ENCODE results near the gene TMEM231. TPM values are rescaled to one million over a fixed set of nuclear protein-coding genes. Genes with fewer than 3 reads are reported as not detected.
"Not testable (repeated sequence)": the region's sequence is repeated elsewhere in the genome, so short reads cannot be mapped to it uniquely, and the experiment has no call there.

TMEM231 gene, protein sequence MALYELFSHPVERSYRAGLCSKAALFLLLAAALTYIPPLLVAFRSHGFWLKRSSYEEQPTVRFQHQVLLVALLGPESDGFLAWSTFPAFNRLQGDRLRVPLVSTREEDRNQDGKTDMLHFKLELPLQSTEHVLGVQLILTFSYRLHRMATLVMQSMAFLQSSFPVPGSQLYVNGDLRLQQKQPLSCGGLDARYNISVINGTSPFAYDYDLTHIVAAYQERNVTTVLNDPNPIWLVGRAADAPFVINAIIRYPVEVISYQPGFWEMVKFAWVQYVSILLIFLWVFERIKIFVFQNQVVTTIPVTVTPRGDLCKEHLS
- total RNA-seq, result 1 to 10 TPM; 3.9 to 6.1 (median 4.1) TPM

DNA sequence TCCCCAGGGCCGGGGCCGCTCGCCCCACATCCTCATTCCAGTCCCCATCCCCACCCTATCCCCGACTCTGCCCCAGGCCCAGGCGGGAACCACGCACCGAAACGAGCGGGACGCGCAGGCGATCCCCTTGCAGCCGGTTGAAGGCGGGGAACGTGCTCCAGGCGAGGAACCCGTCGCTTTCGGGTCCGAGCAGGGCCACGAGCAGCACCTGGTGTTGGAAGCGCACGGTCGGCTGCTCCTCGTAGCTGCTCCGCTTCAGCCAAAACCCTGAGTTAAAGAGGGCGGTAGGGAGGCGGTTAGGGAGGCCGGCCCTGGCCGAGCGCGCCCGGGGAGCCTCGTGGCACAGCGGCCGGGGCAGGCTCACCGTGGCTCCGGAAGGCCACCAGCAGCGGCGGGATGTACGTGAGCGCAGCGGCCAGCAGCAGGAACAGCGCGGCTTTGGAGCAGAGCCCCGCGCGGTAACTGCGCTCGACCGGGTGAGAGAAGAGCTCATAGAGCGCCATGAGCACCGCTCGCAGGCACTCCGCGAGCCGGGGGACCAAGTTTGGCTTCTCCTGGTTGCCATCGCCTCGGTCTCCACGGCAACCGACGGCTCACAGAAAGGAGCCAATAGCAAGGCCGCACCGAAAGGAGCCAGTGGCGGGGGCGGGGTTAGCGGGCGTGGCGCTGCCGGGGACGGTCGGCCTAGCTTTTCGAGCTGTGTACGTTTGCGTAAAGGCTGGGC, at the start of gene TMEM231:
TMEM231 (minus strand) TSS at position 546 of the 724 bp plus-strand sequence; CDS start at position 503, 43 bp downstream.
- peaks cover 6% of the 10 kb centered on the region for H3K4me1 Mint-ChIP-seq (ENCODE audit: low read depth)
- peak within 1 kb of the TSS; percentile 90 for H3K4me3 Mint-ChIP-seq
- DNase-seq (peak; percentile 97), ATAC-seq (peak; percentile 97 to 98)
- peaks cover 3% of the 10 kb centered on the region for H3K27me3 Mint-ChIP-seq (ENCODE audit: low read depth)
- H3K36me3 Mint-ChIP-seq (ENCODE audit: insufficient read depth), result no peaks in the 10 kb centered on the region
- no peaks in the 10 kb centered on the region for H3K9me3 Mint-ChIP-seq

DNA sequence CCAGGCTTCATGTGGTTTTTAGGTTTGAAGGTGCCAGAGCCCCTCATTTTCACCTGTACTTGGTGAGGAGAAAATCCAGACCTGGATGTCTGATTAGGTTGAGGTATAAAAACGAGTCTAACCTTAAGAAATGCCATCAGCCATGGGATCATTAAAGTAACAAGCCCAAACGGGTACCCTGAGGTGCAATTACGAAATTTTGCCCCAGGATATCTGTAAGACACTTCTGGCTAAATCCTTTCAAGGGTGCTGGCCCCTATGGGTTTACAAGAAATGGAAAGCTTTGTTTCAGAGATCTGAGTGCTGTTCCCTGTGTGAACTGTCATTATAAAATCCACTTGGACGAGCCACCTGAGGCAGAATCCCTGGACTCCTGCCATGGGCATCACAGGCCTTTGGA, 47.2 kb upstream of the TMEM231 start:
- Mint-ChIP-seq H3K9me3 (peaks cover 11% of the 10 kb centered on the region), H3K4me3 (no peak overlapping the region), H3K36me3 (ENCODE audit: insufficient read depth) (peaks cover 54% of the 10 kb centered on the region), H3K4me1 (ENCODE audit: low read depth) (no peaks in the 10 kb centered on the region), H3K27me3 (ENCODE audit: low read depth) (no peaks in the 10 kb centered on the region)
- DNase-seq (no peak), ATAC-seq (no peak)

DNA sequence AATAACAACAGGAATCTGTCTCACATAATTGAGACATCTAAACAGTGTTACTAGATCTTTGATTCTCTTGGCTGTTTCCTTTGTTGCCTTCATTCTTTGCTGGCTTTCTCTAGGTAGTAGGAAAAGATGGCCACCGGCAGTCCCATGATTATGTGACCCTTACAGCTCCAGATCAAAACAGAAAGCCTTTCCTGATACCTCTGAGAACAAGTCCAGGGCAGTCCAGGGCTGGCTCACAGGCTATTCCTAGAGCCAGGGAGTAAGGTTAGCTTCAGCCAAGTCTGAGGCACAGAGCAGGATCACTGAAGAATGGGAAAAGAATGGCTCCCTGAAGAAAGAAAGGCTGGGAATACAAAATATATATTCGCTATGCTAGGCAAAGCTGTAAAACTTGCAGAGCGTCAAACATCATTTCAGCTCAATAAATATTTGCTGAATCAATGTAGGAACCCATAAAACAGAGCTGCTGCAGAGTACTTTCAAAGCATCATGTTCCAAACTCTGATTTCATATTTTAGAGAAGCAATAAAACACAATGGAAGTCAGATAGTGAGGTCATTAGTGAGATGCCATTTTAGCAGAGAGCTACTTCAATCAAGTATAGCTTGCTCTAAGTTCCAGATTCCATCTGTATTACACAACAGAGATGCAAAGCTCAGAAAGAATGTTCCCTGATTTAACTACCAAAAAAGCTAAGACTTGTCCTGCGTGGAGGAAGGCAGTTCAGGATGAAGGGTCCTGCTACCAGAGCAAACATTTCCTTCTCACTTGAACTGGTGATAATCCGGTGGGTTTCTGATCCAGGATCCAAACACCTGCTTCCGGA, 43.6 kb upstream of the TMEM231 start:
- Mint-ChIP-seq H3K4me1 (ENCODE audit: low read depth) (no peaks in the 10 kb centered on the region), H3K36me3 (ENCODE audit: insufficient read depth) (peaks cover 52% of the 10 kb centered on the region), H3K4me3 (no peak overlapping the region)

DNA sequence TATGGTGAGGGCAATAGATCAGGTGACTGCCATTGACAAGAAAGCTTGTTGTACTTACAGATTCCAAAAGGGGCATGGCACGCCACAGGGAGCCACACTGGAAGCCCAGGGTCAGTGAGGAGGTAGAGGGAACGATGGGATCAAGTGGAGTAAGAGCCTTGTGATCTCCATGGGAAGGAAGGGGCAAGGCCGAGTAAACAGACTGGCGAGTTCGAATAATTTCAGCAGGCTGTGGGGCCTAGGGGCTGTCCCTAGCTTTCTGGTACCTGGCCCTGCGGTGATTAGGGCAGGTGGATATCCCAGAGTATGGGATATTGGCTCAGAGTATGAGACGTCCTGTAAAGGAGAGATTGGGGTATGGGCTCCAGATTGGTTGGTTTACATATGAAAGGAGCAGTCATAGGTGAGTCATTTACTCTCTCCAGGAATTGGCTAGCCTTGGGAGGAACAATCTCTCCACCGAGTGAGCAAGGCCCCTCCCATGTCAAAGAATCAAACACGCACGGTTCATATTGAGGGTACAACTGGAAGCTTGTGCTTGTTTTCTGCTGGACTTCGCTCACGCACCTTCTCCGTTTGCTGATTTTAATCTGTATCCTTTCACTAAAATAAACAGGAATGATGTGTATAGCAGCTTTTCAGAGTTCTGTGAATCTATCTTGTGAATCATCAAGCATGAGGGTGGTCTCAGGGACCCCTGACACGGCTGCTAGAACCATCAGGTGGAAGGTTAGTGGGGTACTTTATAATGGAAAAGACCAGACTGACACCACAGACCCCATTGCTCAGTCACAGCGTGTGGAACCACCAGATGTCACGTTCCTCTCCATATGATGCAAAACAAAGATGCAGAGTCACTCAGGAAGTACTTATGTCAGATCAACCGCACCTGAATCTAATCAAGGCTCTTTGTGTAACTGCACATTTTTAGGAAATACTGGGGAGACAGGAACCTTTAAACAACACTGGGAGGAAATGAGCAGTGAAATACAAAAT, 38.1 kb upstream of the TMEM231 start:
- no peak for DNase-seq
- no peak overlapping the region for H3K4me3 Mint-ChIP-seq

More for the DNA sequence above, 43.6 kb upstream of the TMEM231 start:
- no peaks in the 10 kb centered on the region for H3K27me3 Mint-ChIP-seq (ENCODE audit: low read depth)
- ATAC-seq (no peak), DNase-seq (no peak)
- H3K9me3 Mint-ChIP-seq, result peaks cover 17% of the 10 kb centered on the region

DNA sequence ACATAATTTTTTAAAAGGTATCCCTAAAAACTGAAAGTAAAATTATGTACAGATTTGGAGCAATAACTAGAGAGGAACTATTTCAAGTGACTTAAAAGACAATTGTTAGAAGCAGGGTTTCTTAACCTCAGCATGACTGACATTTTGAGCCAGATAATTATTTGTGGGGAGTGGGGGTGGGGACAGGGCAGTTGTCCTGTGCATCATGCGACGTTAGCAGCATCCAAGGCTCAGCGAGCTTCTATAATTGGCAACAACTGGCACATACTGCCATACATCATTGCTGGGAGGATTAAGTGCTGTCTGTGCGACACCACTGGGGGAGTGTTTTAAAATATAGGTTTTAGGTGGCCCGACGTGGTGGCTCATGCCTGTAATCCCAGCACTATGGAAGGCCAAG, 37.3 kb upstream of the TMEM231 start:
- H3K36me3 Mint-ChIP-seq (ENCODE audit: insufficient read depth), result peaks cover 22% of the 10 kb centered on the region
- ATAC-seq, result no peak
- H3K27me3 Mint-ChIP-seq (ENCODE audit: low read depth), result no peaks in the 10 kb centered on the region
- H3K4me1 Mint-ChIP-seq (ENCODE audit: low read depth), result peaks cover 2% of the 10 kb centered on the region
- H3K4me3 Mint-ChIP-seq, result no peak overlapping the region
- H3K9me3 Mint-ChIP-seq, result peaks cover 6% of the 10 kb centered on the region
- no peak for DNase-seq

More for the DNA sequence above, 38.1 kb upstream of the TMEM231 start:
- peaks cover 17% of the 10 kb centered on the region for H3K36me3 Mint-ChIP-seq (ENCODE audit: insufficient read depth)
- peaks cover 2% of the 10 kb centered on the region for H3K4me1 Mint-ChIP-seq (ENCODE audit: low read depth)
- H3K9me3 Mint-ChIP-seq, result peaks cover 6% of the 10 kb centered on the region
- no peaks in the 10 kb centered on the region for H3K27me3 Mint-ChIP-seq (ENCODE audit: low read depth)
- peak; percentile 27 to 66 for ATAC-seq

DNA sequence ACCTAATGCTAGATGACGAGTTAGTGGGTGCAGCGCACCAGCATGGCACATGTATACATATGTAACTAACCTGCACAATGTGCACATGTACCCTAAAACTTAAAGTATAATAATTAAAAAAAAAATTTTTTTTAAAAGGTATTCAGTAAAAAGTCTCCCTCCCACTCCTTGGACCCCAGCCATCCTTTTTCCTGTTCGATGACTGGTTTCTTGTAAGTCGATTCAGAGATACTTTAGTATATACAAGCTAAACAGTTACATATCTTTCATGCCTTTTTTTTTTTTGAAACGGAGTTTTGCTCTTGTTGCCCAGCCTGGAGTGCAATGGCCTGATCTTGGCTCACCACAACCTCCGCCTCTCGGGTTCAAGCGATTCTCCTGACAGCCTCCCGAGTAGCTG, 35.9 kb upstream of the TMEM231 start:
- not testable (repeated sequence) for H3K36me3 Mint-ChIP-seq (ENCODE audit: insufficient read depth); ATAC-seq

DNA sequence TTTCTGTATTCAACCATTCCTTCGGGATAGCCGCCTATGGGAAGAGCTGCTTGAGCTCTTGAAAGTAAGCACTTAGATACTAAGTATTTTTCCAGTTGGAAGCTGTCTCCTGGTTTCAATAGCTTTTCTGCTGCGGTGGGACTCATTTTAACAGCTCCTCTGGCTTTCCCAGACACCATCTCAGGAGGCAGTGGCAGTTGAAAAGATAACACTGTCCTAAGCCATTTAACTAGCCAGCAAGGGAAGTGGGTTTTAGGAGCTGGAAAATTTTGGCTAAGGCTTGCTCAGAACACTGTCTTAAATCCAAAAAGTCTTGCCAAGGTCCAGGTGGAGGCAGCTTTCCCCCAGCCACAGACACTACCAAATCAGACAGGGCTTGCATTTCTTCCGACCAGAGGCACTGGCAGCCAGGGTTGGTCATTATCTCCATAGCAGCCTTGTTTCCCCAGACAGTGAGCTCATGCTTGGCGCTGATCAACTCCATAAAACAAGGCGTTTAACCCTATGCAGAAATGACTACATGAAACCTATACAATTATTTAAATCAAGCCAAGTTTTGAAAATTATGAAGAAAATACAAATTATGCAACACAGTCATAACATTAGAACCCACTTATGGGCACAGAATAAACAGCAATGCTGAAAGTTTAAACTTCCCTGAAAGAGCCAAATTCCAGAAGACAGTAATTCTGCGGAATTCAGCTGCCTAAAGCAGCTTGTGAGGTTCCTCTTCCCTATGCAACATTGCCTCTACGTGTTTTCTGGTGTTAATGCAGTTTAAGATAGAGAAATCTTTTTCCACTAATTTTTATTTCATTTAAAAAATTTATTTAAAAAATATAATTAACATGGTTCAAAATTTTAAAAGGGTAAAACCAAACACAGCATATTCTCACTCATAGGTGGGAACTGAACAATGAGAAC, 35.1 kb upstream of the TMEM231 start:
- peaks cover 2% of the 10 kb centered on the region for H3K4me1 Mint-ChIP-seq (ENCODE audit: low read depth)
- DNase-seq (no peak), ATAC-seq (no peak)
- H3K36me3 Mint-ChIP-seq (ENCODE audit: insufficient read depth), result peaks cover 6% of the 10 kb centered on the region
- no peak overlapping the region for H3K4me3 Mint-ChIP-seq
- no peaks in the 10 kb centered on the region for H3K27me3 Mint-ChIP-seq (ENCODE audit: low read depth)
- no peaks in the 10 kb centered on the region for H3K9me3 Mint-ChIP-seq

More for the DNA sequence above, 35.9 kb upstream of the TMEM231 start:
- not testable (repeated sequence) for H3K9me3 Mint-ChIP-seq; H3K4me3 Mint-ChIP-seq; H3K4me1 Mint-ChIP-seq (ENCODE audit: low read depth); DNase-seq; H3K27me3 Mint-ChIP-seq (ENCODE audit: low read depth)

DNA sequence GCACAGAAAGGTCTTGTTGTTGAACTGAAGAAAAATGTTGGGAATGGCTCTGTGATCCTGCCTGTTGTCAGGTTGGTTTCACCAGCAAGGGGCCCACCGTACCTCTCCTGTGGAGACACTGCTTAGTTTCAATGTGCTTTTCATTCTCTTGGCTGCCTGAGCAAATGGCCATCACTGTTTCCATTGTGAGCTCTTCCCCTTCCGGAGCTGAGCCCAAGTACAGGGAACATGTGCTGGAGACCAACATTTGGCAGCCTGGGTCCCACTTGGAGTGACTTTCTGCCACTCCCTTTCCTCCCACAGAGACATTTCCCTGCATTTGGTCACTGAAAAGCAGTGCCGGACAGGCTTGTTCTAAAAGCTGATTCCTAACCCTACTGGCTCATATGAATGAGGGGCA, 33.3 kb upstream of the TMEM231 start:
- H3K36me3 Mint-ChIP-seq (ENCODE audit: insufficient read depth), result peaks cover 6% of the 10 kb centered on the region
- no peak overlapping the region for H3K4me3 Mint-ChIP-seq
- DNase-seq (no peak), ATAC-seq (no peak)
- no peaks in the 10 kb centered on the region for H3K27me3 Mint-ChIP-seq (ENCODE audit: low read depth)
- no peaks in the 10 kb centered on the region for H3K9me3 Mint-ChIP-seq
- H3K4me1 Mint-ChIP-seq (ENCODE audit: low read depth), result peaks cover 7% of the 10 kb centered on the region

DNA sequence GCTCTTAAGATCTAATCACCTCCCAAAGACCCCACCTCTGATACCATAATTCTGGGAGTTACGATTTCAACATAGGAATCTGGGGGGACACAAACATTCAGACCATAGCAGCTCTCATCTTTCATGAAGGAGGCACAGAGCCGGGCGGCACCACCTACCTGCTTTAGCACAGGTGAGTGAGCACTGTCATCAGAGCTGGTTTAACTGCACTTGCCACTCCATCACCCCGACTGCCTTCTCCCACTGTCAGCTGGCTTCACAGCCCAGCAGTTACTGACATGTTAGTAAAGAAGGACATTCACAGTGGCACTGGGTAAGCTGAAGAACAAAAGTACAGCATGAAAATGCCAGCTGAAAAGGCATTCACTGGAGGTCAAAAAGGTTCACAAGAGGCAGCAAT, 32.7 kb upstream of the TMEM231 start:
- Mint-ChIP-seq H3K4me3 (no peak overlapping the region), H3K36me3 (ENCODE audit: insufficient read depth) (peaks cover 6% of the 10 kb centered on the region), H3K27me3 (ENCODE audit: low read depth) (no peaks in the 10 kb centered on the region), H3K9me3 (no peaks in the 10 kb centered on the region), H3K4me1 (ENCODE audit: low read depth) (peaks cover 9% of the 10 kb centered on the region)
- DNase-seq (no peak), ATAC-seq (no peak)

DNA sequence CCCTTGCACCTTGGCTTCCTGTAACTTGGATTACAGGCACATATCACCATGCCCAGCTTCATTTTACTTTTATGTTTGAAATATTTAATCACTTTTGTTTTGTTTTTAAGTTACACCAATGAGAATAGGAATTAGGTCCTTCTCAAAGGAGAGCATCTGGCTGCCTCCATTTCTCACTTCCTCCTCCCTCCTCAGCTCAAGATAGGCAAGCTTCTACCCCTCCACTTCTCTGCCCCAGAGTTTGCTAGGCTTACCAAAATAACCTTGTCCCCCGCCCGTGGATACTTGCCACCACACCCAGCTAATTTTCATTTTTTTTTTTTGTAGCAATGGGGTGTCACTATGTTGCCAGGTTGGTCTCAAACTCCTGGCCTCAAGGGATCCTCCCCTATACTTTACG, 28.1 kb upstream of the TMEM231 start:
- ATAC-seq, result no peak
- DNase-seq, result no peak
- Mint-ChIP-seq H3K27me3 (ENCODE audit: low read depth) (no peaks in the 10 kb centered on the region), H3K4me3 (no peak overlapping the region), H3K36me3 (ENCODE audit: insufficient read depth) (peaks cover 13% of the 10 kb centered on the region), H3K9me3 (no peaks in the 10 kb centered on the region), H3K4me1 (ENCODE audit: low read depth) (peaks cover 9% of the 10 kb centered on the region)

DNA sequence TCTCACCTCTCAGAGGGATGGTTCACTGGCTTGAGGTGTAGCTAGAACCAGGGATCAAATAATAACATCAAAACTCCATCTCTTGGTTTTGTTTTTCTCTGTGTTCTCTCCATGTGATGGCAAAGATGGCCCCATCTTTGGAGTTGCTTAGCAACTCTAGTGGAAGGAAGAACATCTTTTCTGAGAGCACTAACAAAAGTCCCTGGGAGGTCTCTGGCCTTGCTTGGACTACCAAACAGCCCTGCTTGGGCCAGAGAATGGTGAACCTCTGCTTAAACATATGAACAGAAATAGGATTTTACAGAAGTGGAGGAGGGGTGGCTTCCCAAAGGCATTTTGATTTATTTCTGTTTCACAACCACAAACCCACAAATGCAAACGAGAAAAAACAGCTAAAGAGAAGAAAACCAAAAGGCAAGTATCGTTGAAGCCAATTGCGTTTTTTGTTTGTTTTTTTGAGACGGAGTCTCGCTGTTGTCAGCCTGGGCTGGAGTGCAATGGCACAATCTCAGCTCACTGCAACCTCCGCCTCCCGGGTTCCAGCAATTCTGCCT, 23.3 kb upstream of the TMEM231 start:
- ATAC-seq (no peak), DNase-seq (no peak)
- H3K4me1 Mint-ChIP-seq (ENCODE audit: low read depth), result peaks cover 16% of the 10 kb centered on the region
- no peak overlapping the region for H3K4me3 Mint-ChIP-seq
- no peaks in the 10 kb centered on the region for H3K9me3 Mint-ChIP-seq
- no peaks in the 10 kb centered on the region for H3K27me3 Mint-ChIP-seq (ENCODE audit: low read depth)
- peaks cover 20% of the 10 kb centered on the region for H3K36me3 Mint-ChIP-seq (ENCODE audit: insufficient read depth)

DNA sequence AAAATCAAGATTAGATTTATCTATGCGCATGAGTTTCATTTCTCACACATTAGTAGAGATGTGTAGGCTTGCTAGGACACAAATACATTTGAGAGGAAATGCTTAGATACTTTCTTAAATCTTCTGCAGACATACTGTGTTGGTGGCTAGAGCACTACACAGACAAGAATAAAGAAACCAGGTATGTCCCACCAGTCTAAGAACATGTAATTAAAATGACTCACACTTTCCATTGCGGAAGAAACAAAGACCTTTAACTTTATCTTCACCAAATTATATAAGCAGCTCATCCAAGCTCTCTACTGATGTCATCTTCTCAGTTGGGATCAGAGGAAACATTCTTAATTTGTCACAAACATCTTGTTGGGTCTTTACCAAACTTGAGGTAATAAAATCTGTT, 22.7 kb upstream of the TMEM231 start:
- ATAC-seq (no peak), DNase-seq (no peak)
- Mint-ChIP-seq H3K27me3 (ENCODE audit: low read depth) (no peaks in the 10 kb centered on the region), H3K36me3 (ENCODE audit: insufficient read depth) (peaks cover 24% of the 10 kb centered on the region), H3K9me3 (no peaks in the 10 kb centered on the region), H3K4me3 (no peak overlapping the region), H3K4me1 (ENCODE audit: low read depth) (peaks cover 13% of the 10 kb centered on the region)
